Ecto neural progenitor cell (in vitro differentiated cells): ENCODE results near the gene FOXP1.
A peak's percentile ranks its signal among the peaks of the same experiment; 100 is the strongest.
"Not testable (repeated sequence)": the region's sequence is repeated elsewhere in the genome, so short reads cannot be mapped to it uniquely, and the experiment has no call there.

ENCODE experiments used
- DNase-seq: peaks from one replicate; pipeline ENCODE4 v3.0.0-alpha.2; 2018; ENCODE audit warnings: low spot score

Gene FOXP1

GRCh38 chr3:70996082-70996481, 587.4 kb downstream of the FOXP1 start:
- no peak for DNase-seq

GRCh38 chr3:70994644-70995043, 588.9 kb downstream of the FOXP1 start:
- no peak for DNase-seq

GRCh38 chr3:70992562-70993204, 590.8 kb downstream of the FOXP1 start:
- DNase-seq = no peak

- no peak for DNase-seq
Measured at GRCh38 chr3:70992131-70992530, 591.4 kb downstream of the FOXP1 start.

- no peak for DNase-seq
Measured at GRCh38 chr3:70990723-70991122, 592.8 kb downstream of the FOXP1 start.

- DNase-seq = no peak
Measured at GRCh38 chr3:70990185-70990584, 593.3 kb downstream of the FOXP1 start.

- no peak for DNase-seq
Measured at GRCh38 chr3:70989174-70989573, 594.4 kb downstream of the FOXP1 start.

GRCh38 chr3:70988111-70988510, 595.4 kb downstream of the FOXP1 start:
- DNase-seq = no peak

GRCh38 chr3:70985572-70985971, 598.0 kb downstream of the FOXP1 start:
- no peak for DNase-seq

GRCh38 chr3:70984776-70985482, 598.6 kb downstream of the FOXP1 start:
- no peak for DNase-seq

GRCh38 chr3:70982700-70983140, 600.8 kb downstream of the FOXP1 start:
- DNase-seq = peak; percentile 54

GRCh38 chr3:70982284-70982683, 601.2 kb downstream of the FOXP1 start:
- DNase-seq = no peak

GRCh38 chr3:70981231-70981880, 602.2 kb downstream of the FOXP1 start:
- no peak for DNase-seq

GRCh38 chr3:70980646-70981170, 602.8 kb downstream of the FOXP1 start:
- no peak for DNase-seq

- DNase-seq = no peak
Measured at GRCh38 chr3:70979983-70980645, 603.4 kb downstream of the FOXP1 start.

GRCh38 chr3:70977712-70978111, 605.8 kb downstream of the FOXP1 start:
- no peak for DNase-seq

- not testable (repeated sequence) for DNase-seq
Measured at GRCh38 chr3:70975981-70976380, 607.5 kb downstream of the FOXP1 start.

- no peak for DNase-seq
Measured at GRCh38 chr3:70974747-70975146, 608.8 kb downstream of the FOXP1 start.

GRCh38 chr3:70973558-70973957, 610.0 kb downstream of the FOXP1 start:
- no peak for DNase-seq

- DNase-seq = no peak
Measured at GRCh38 chr3:70972855-70973254, 610.7 kb downstream of the FOXP1 start.

- no peak for DNase-seq
Measured at GRCh38 chr3:70970952-70971351, 612.6 kb downstream of the FOXP1 start.

GRCh38 chr3:70970171-70970570, 613.4 kb downstream of the FOXP1 start:
- DNase-seq = no peak
